GM21723 (cell line): ENCODE data around the gene RNU11.
A peak's percentile ranks its signal among the peaks of the same experiment; 100 is the strongest.
"Not testable (repeated sequence)": the region's sequence is repeated elsewhere in the genome, so short reads cannot be mapped to it uniquely, and the experiment has no call there.

Experiments
- ATAC-seq: cut with Tn5 transposase; IDR thresholded peaks from one replicate; pipeline ENCODE4 v1.9.1; 2021; ENCODE audit warnings: mild to moderate bottlenecking, moderate library complexity; ENCODE audit not compliant: unreplicated experiment

The RNU11 gene

GRCh38 chr1:28648474-28649198 is at the start of gene RNU11:
Gene RNU11 (plus strand): TSS chr1:28648600.
- peak; percentile 67 for ATAC-seq

- ATAC-seq, result no peak
Observed at GRCh38 chr1:28601696-28602095, 46.7 kb upstream of the RNU11 start.

- ATAC-seq, result no peak
Observed at GRCh38 chr1:28602536-28603439, 45.6 kb upstream of the RNU11 start.

GRCh38 chr1:28604411-28604810 is 44.0 kb upstream of the RNU11 start:
- ATAC-seq, result no peak

- no peak for ATAC-seq
Observed at GRCh38 chr1:28604962-28605361, 43.4 kb upstream of the RNU11 start.

- ATAC-seq, result no peak
Observed at GRCh38 chr1:28606771-28607170, 41.6 kb upstream of the RNU11 start.

- no peak for ATAC-seq
Observed at GRCh38 chr1:28613175-28613574, 35.2 kb upstream of the RNU11 start.

- ATAC-seq, result no peak
Observed at GRCh38 chr1:28631713-28632112, 16.7 kb upstream of the RNU11 start.

- ATAC-seq, result no peak
Observed at GRCh38 chr1:28632560-28632959, 15.8 kb upstream of the RNU11 start.

GRCh38 chr1:28640766-28641165 is 7.6 kb upstream of the RNU11 start:
- ATAC-seq, result no peak

- peak; percentile 13 for ATAC-seq
Observed at GRCh38 chr1:28642056-28642846, 6.1 kb upstream of the RNU11 start.

- ATAC-seq, result peak; percentile 75
Observed at GRCh38 chr1:28642847-28643635, 5.4 kb upstream of the RNU11 start, which contains the start of gene TAF12. Gene TAF12 (minus strand): TSS chr1:28643067. CDS start chr1:28622081, 20,986 bp downstream.

- ATAC-seq, result no peak
Observed at GRCh38 chr1:28644494-28644893, 3.9 kb upstream of the RNU11 start.

GRCh38 chr1:28645406-28645805 is 3.0 kb upstream of the RNU11 start:
- not testable (repeated sequence) for ATAC-seq

GRCh38 chr1:28646040-28646439 is 2.4 kb upstream of the RNU11 start:
- ATAC-seq, result no peak

- peak; percentile 66 for ATAC-seq
Observed at GRCh38 chr1:28648008-28648473, 359 bp upstream of the RNU11 start.

- not testable (repeated sequence) for ATAC-seq
Observed at GRCh38 chr1:28653063-28653462, 4.7 kb downstream of the RNU11 start.

- ATAC-seq, result not testable (repeated sequence)
Observed at GRCh38 chr1:28653870-28654269, 5.5 kb downstream of the RNU11 start.

GRCh38 chr1:28655448-28656311 is 7.3 kb downstream of the RNU11 start:
- ATAC-seq, result not testable (repeated sequence)
